SK-N-SH (cell line): ENCODE results near the gene FGGY. TPM values are rescaled to one million over a fixed set of nuclear protein-coding genes. Genes with fewer than 3 reads are reported as not detected.

ENCODE experiments used
- CTCF ChIA-PET: fragments of 300-600, 350-600 bp; formaldehyde crosslinking; extraction: SDS; loops from one replicate; lab custom pipeline; 2021; lab: Yijun Ruan, JAX
- POLR2A ChIA-PET: fragments of 350-600 bp; sonication (Branson Sonifier 250); formaldehyde crosslinking; extraction: SDS; loops from one replicate; lab custom pipeline; 2020; ENCODE audit warnings: antibody characterized with exemption, inconsistent platforms; lab: Yijun Ruan, JAX
- DNase-seq: peaks from one replicate; pipeline ENCODE4 v3.0.0; 2012
- H2AFZ ChIP-seq: fragments of 200-600 bp; sonication (generic); 2 replicates; pipeline ENCODE4 v1.8.1; 2016; ENCODE audit warnings: antibody characterized with exemption, mild to moderate bottlenecking, low read depth
- H3F3A ChIP-seq: fragments of 200-600 bp; sonication (generic); replicated peaks from 2 replicates; pipeline ENCODE3; 2016; ENCODE audit warnings: antibody characterized with exemption, mild to moderate bottlenecking; ENCODE audit not compliant: insufficient read depth
- H3K27ac ChIP-seq, 2 experiments: fragments of 200-500 bp in 1 of 2; fragments of 200-600 bp in 1 of 2; sonication (Bioruptor generic) in 1 of 2; sonication (generic), shearing (Covaris generic) in 1 of 2; 2 replicates each; pipeline versions ENCODE4 v1.5.1 to v1.6.1; 2014 to 2016; ENCODE audit warnings: low read depth in 2 of 2, inconsistent platforms in 1 of 2, low read length in 1 of 2, mild to moderate bottlenecking in 1 of 2, mixed read lengths in 1 of 2
- H3K27me3 ChIP-seq: fragments of 200-600 bp; sonication (generic), shearing (Covaris generic); 2 replicates; pipeline ENCODE4 v1.6.1; 2016; ENCODE audit warnings: mixed run types; ENCODE audit not compliant: insufficient read depth
- H3K36me3 ChIP-seq, 2 experiments: fragments of 200-500 bp in 1 of 2; fragments of 200-600 bp in 1 of 2; sonication (Bioruptor generic) in 1 of 2; sonication (generic) in 1 of 2; replicated peaks in 1 of 2; 2 replicates each; pipeline versions ENCODE3 to v1.5.1; 2014 to 2016; ENCODE audit warnings: low read length in 1 of 2, mild to moderate bottlenecking in 1 of 2; ENCODE audit not compliant: insufficient read depth in 2 of 2, control insufficient read depth in 1 of 2
- H3K4me1 ChIP-seq, 2 experiments: fragments of 200-500 bp in 1 of 2; fragments of 200-600 bp in 1 of 2; sonication (Bioruptor generic) in 1 of 2; sonication (generic), shearing (Covaris generic) in 1 of 2; 2 replicates each; pipeline versions ENCODE4 v1.5.1 to v1.6.1; 2014 to 2016; ENCODE audit warnings: low read depth in 1 of 2, low read length in 1 of 2, mixed run types in 1 of 2; ENCODE audit not compliant: insufficient read depth in 2 of 2, control insufficient read depth in 1 of 2
- H3K4me2 ChIP-seq: fragments of 200-600 bp; sonication (generic), shearing (Covaris generic); 2 replicates; pipeline ENCODE4 v1.6.1; 2017; ENCODE audit warnings: mixed run types
- H3K4me3 ChIP-seq, 2 experiments: fragments of 200-500 bp in 1 of 2; fragments of 200-600 bp in 1 of 2; sonication (Bioruptor generic) in 1 of 2; sonication (generic), shearing (Covaris generic) in 1 of 2; 2 replicates each; pipeline versions ENCODE4 v1.5.1 to v1.8.1; 2014 to 2016; ENCODE audit warnings: low read depth in 2 of 2, inconsistent platforms in 1 of 2, low read length in 1 of 2, mild to moderate bottlenecking in 1 of 2, mixed read lengths in 1 of 2, moderate library complexity in 1 of 2
- H3K79me2 ChIP-seq: fragments of 200-600 bp; sonication (generic); 2 replicates; pipeline ENCODE4 v1.8.1; 2017; ENCODE audit warnings: mild to moderate bottlenecking; ENCODE audit not compliant: insufficient read depth
- H3K9ac ChIP-seq: fragments of 200-600 bp; sonication (generic); 2 replicates; pipeline ENCODE4 v1.6.1; 2017; ENCODE audit warnings: mixed run types
- H3K9me2 ChIP-seq: fragments of 200-600 bp; sonication (generic); 2 replicates; pipeline ENCODE4 v1.6.1; 2017; ENCODE audit warnings: mixed run types
- H3K9me3 ChIP-seq: fragments of 200-600 bp; sonication (generic); 2 replicates; pipeline ENCODE4 v1.6.1; 2017; ENCODE audit warnings: mixed run types, mild to moderate bottlenecking, moderate library complexity
- H4K20me1 ChIP-seq: fragments of 200-600 bp; sonication (generic); 2 replicates; pipeline ENCODE4 v1.6.1; 2017; ENCODE audit warnings: mild to moderate bottlenecking, mixed run types; ENCODE audit not compliant: insufficient read depth
- CTCF ChIP-seq: fragments of 200-600 bp; sonication (generic); IDR thresholded peaks from 2 replicates; pipeline ENCODE4 v1.6.1; 2017; ENCODE audit warnings: antibody characterized with exemption, mild to moderate bottlenecking, moderate library complexity
- EP300 ChIP-seq, 2 experiments: IDR thresholded peaks; 2 replicates each; pipeline versions ENCODE4 v1.4.0 to v1.6.1; 2012; ENCODE audit warnings: borderline replicate concordance in 1 of 2, low read depth in 1 of 2, low read length in 1 of 2
- FOSL2 ChIP-seq: IDR thresholded peaks from 2 replicates; pipeline ENCODE4 v1.4.0; 2012; ENCODE audit warnings: low read depth, mild to moderate bottlenecking, moderate library complexity, borderline replicate concordance
- NFIC ChIP-seq: IDR thresholded peaks from 2 replicates; pipeline ENCODE4 v1.4.0; 2012; ENCODE audit warnings: borderline replicate concordance
- PBX3 ChIP-seq: IDR thresholded peaks from 2 replicates; pipeline ENCODE4; 2012
- POLR2AphosphoS5 ChIP-seq: IDR thresholded peaks from 2 replicates; pipeline ENCODE4 v1.6.1; 2012; ENCODE audit warnings: low read depth, low read length
- REST ChIP-seq: IDR thresholded peaks from 2 replicates; pipeline ENCODE4 v1.6.1; 2012; ENCODE audit warnings: mild to moderate bottlenecking, low read depth, low read length, moderate library complexity
- SMC3 ChIP-seq: IDR thresholded peaks from 2 replicates; pipeline ENCODE4 v1.6.1; 2012; ENCODE audit warnings: low read depth, low read length, improper control_type of control experiment
- TCF12 ChIP-seq: IDR thresholded peaks from 2 replicates; pipeline ENCODE4 v1.4.0; 2012
- TEAD4 ChIP-seq: IDR thresholded peaks from 2 replicates; pipeline ENCODE4 v1.4.0; 2012; ENCODE audit warnings: mild to moderate bottlenecking, borderline replicate concordance; ENCODE audit not compliant: insufficient read depth
- ZBTB33 ChIP-seq: IDR thresholded peaks from 2 replicates; pipeline ENCODE4 v1.4.0; 2012; ENCODE audit warnings: low read depth, borderline replicate concordance
- WGBS: methylation state at CpG from one replicate; pipeline ENCODE4 v1.1.6; 2017; ENCODE audit warnings: low lambda C conversion rate; 5-methylcytosine and 5-hydroxymethylcytosine counted together
- polyA plus RNA-seq, 3 experiments: library from polyadenylated mRNA; depleted of rRNA; stranded (reverse); fragments of >200 nt; gene quantifications; 2 replicates each; pipeline ENCODE4 v1.2.3, GENCODE V29; 2012

The FGGY gene
- polyA plus RNA-seq, 1 of the 3 experiments (the other 2 are of a cell fraction) = 10.3 TPM

- H3K79me2 ChIP-seq = no peaks in the 10 kb centered on the region; the same call in 1 of the 2 replicates
- H3K4me2 ChIP-seq = peak overlapping the region; percentile 35
- H3K4me3 ChIP-seq = peak overlapping the region in 1 of 2 experiments; percentile 30; a peak in 1 of 4 replicates
- H3K9me3 ChIP-seq = no peaks in the 10 kb centered on the region
- DNase-seq = no peak
- CTCF ChIA-PET = no interaction called here
- TF ChIP-seq PBX3 (peak; percentile 87), TCF12 (peak; percentile 82), ZBTB33 (no peak), EP300 (IDR thresholded peaks at IDR 0.05; ENCODE audit: borderline replicate concordance in 1 of 2, low read depth in 1 of 2, low read length in 1 of 2) (peak; percentile 50 to 72; a peak in 2 of 4 replicates), FOSL2 (peak; percentile 61), CTCF (no peak), SMC3 (no peak), NFIC (peak; percentile 52; the same call in 1 of the 2 replicates), REST (0 out of 2 replicates have a peak, but pooled peaks have one; percentile 2), POLR2AphosphoS5 (peak; percentile 26; the same call in 1 of the 2 replicates), TEAD4 (peak; percentile 88)
- peak overlapping the region; percentile 75; the same call in 1 of the 2 replicates for H2AFZ ChIP-seq
- H3F3A ChIP-seq = peaks cover 11% of the 10 kb centered on the region
- H3K9me2 ChIP-seq = no peaks in the 10 kb centered on the region
- H4K20me1 ChIP-seq = no peaks in the 10 kb centered on the region
- POLR2A ChIA-PET = no interaction called here
- H3K27me3 ChIP-seq = no peaks in the 10 kb centered on the region
- H3K36me3 ChIP-seq = peaks cover 0 to 3% of the 10 kb centered on the region in 2 experiments
- peaks cover 0 to 12% of the 10 kb centered on the region in 2 experiments; a peak in 3 of 4 replicates for H3K4me1 ChIP-seq
- peak overlapping the region; percentile 67 to 76; a peak in 3 of 4 replicates for H3K27ac ChIP-seq
- peak overlapping the region; percentile 13; the same call in 1 of the 2 replicates for H3K9ac ChIP-seq
- WGBS = 23% methylated on average over 8 of the region's 9 CpGs
Observed at GRCh38 chr1:59669752-59670312, 372.9 kb downstream of the FGGY start.
